Suprapubic skin (tissue), 3 donors: Measurements from ENCODE around the gene RC3H1.

ENCODE experiments used
- CTCF ChIP-seq, 2 donors: fragments of 200-600 bp in 1 of 2; fragments of 450-650 bp in 1 of 2; sonication (generic) in 1 of 2; IDR thresholded peaks; one replicate each; pipeline ENCODE4 v1.5.1; 2016 to 2019; ENCODE audit warnings: antibody characterized with exemption in 2 of 2, mild to moderate bottlenecking in 1 of 2, moderate library complexity in 1 of 2
- POLR2AphosphoS5 ChIP-seq, 3 donors: sonication (generic); formaldehyde crosslinking; IDR thresholded peaks; one replicate each; pipeline ENCODE4 v1.6.1; 2017; ENCODE audit warnings: antibody characterized with exemption in 3 of 3

- no peak for TF ChIP-seq CTCF (IDR thresholded peaks at IDR 0.05)
- no peak for TF ChIP-seq POLR2AphosphoS5 (IDR thresholded peaks at IDR 0.05)
These were observed 25.2 kb downstream of the RC3H1 start for GRCh38 chr1:173996995-173997394.
